Stimulated activated CD4-positive, alpha-beta T cell treated with anti-CD3 and anti-CD28 coated beads, Interleukin-1b, Interleukin-23, amount 100 ng/mL, for 24 hours (primary cell): Measurements from ENCODE around the gene C11orf98.
"Not testable (repeated sequence)": the region's sequence is repeated elsewhere in the genome, so short reads cannot be mapped to it uniquely, and the experiment has no call there.

Source experiments
- DNase-seq, 4 experiments: peaks; one replicate each; pipeline ENCODE4 v3.0.0-alpha.2; 2020; ENCODE audit warnings: low read depth in 4 of 4, low spot score in 1 of 4

The C11orf98 gene

DNA sequence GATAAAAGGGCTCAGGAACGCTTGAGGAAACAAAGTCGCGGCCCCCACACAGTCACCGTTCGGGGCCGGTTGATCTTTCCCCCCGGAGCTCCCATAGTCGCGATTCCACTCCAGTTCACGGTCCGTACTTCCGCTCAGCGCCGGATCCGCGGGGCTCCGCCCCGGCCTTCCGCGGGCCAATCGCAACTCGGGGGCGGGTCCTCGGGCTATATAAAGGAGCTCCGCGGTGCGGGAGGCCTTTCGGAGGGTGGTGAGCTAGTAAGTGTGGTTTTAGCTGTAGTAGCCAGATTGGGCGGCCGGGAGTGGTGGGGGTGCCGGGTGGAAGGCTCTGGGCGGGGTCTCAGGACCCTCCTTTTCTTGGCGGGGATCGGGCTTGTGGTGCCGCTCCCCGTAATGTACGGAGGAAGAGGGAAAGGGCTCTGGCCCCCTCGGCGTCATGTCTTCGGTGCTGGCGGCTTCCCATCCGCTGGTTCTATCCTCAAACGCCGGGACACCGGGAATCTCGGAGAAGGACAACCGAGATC is at the start of gene C11orf98, which contains the start of gene CSKMT:
Gene C11orf98, minus strand, starts transcription at position 136 of the 524 bp plus-strand sequence. Its CDS starts 41 bp downstream, at position 95.
Gene CSKMT, plus strand, starts transcription at position 238 of the 524 bp plus-strand sequence. CDS start 568 bp downstream, outside the sequence.
- peak; percentile 88 to 97 (median 94) for DNase-seq

DNA sequence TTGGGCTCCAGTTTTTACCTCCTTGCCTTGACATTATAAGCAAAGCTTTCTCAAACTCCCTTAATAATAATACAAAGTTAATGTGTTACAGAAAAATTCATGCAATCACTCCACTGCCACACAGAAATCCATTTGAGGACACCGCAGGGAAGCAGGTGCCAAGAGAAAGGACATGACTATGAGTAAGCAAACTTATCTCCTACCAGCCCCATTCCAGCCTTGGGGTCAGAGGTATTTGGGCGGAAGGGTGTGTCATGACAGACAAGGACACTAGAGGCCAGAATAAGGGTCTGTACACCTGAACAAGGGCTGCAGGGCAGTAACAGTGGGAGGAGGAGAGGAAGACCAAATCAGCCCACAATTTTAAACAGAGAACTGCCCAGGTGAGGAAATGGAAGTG is 48.3 kb upstream of the C11orf98 start:
- DNase-seq, result no peak

DNA sequence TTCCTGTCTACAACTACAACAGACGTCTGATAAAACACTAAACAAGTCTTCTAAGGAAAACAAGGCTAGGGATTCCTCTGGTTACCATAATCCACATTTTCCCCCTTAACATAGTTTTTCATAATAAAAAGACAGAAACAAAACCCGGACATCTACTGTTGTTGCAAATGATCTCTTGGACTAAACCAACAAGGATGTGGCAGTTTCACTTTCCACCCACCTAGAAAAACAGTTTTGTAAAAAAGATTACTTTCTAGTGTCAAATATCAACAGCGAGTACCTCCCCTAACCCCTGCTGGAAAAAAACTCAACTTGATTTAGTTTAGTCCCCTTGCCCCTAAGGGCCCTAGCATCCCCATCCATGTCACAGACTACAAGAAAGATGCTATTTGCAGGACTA is 47.9 kb upstream of the C11orf98 start:
- DNase-seq, result no peak

DNA sequence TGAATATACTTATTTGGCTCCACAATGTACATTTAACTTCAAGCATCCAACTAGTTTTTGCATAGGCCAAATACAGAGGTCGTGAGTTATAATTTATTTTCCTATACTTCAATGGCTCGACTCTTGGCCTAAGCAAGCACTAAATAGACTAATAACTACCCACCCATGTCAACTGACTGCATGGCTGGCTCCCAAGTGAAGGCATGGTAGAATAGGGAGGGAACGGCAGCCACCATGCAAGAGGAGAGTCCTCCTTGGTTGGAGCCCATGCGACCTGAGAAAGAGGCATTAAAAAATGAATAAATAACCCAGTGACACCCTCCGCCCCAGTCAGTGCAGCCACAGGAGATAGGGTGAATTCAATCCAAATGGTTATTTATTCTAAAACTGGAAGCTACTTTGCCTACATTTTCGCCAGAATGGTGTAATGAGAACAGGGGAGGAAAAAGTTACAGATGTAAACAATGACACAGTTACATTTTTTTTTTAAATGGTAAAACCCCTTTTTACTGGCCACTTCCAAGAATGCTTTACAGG is 47.3 kb upstream of the C11orf98 start:
- no peak for DNase-seq

DNA sequence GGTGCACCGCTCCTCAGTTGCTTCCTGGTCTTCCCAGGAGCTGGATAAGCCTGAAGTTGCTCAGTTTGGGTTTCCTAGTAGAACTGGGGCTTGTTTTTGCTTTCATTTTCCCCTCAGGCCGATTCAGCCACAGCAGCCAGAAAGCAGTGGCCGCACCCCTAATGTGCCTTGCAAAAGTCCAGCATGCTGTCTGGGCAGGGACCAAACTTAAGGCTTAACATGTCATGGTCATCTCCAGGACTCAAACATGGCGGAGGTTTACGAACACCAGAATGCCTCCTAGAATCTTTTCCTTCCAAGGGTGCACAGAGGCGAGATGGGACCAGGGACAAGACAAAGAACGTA is 45.0 kb upstream of the C11orf98 start:
- DNase-seq, result peak in 1 of 4 experiments; percentile 9

DNA sequence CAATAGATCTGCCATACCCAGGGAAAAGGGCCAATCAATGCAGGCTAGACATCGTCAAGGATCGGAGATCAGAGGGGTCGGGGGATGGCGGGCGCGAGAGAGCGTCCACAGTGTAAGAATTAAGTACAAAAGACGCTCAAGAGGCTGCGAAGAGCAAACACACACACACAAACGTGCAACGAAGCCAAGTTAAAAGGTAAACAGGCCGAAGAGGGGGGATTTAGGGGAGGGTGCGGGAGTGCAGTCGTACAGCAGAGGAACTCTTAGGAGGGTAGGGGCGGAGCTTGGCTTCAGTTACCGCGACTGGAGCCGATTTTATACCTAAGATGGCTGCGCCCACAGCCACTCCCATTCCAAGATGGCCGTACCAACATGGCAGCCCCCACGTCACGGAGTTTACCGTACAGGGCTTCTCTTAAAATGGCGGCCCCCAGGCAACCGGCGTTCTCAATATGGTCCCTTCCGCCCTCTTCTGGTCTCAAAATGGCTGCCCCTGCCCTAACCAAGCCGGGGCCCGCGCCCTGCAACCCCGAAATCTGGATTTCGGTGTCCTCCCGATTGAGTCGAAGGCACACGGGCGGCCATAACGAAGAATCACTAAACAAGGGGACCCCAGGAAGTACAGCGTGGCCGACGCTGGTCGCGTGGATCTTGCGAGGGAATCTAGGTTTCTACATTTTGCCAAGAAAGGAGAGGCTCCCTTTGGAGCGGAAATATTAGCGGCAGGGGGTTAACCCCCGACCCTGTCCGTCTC is 44.4 kb upstream of the C11orf98 start:
- DNase-seq, result peak; percentile 79 to 94 (median 88)

DNA sequence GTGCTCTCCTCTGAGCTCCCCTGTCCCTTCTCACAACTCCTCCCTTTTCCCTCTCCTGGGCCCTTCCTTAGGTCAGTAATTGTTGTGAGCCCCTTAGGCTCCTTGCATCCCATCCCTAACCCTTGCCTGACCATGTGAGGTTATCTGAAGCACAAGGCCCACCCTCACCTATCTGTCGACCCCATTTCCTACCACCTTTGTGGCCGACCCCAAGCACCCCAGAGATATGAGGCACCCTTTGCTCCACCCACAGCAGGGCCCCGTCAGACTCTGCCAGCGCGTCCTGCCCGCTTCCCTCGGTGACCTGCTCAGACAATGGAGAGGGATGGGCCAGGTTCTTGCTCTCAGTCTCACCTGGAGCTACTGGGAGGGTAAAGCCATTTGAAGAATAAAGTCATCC is 43.8 kb upstream of the C11orf98 start:
- DNase-seq, result peak in 3 of 4 experiments; percentile 18 to 37 (median 21)

DNA sequence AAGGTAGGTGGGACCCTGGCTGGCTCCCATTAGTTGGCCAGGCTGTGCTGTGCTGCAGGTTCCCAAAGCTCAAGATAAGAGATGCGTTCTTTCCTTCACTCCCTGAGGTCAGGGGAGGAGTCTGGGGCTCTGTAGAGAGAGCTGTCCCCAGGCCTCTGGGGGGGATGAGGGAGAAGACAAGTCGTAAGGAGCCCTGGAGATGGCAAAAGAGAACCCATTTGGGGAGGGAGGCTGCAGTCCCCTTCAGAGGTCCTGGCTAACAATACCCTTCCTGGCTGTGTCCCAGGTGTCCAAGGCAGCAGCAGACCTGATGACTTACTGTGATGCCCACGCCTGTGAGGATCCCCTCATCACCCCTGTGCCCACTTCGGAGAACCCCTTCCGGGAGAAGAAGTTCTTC is 43.4 kb upstream of the C11orf98 start:
- no peak for DNase-seq

DNA sequence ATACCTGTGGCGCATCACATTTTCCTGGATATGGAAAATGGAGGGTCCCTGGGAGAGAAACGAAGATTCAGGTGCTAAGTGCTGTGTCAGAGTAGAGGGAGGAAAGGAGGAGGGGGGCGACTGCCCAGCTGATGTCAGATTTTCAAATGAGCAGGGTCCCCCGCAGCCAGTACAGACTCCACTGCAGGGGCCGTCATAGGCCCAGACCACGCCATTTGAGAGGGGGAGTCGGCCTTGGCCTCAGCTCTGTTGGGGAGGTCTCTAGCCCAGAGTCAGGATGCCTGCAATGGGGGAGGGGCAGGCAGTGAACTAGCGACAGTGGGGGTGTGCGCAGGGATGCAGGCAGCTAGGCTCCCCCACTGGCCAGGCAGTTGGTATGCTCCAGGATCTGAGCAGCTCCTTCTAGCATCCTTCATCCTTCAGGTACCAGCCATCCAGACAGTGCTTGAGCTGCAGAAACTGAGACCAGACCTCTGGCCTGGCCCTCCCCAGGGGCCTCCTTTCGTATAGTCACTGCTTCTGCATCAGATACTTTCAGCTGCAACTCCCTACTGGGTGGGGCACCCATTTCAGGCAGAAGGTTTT is 42.4 kb upstream of the C11orf98 start, which contains the start of the genes BSCL2 and GNG3:
Gene BSCL2, minus strand, starts transcription at position 148 of the 585 bp plus-strand sequence. CDS start 229 bp downstream, outside the sequence.
Gene GNG3, plus strand, starts transcription at position 400 of the 585 bp plus-strand sequence. CDS start 620 bp downstream, outside the sequence.
- DNase-seq, result no peak

DNA sequence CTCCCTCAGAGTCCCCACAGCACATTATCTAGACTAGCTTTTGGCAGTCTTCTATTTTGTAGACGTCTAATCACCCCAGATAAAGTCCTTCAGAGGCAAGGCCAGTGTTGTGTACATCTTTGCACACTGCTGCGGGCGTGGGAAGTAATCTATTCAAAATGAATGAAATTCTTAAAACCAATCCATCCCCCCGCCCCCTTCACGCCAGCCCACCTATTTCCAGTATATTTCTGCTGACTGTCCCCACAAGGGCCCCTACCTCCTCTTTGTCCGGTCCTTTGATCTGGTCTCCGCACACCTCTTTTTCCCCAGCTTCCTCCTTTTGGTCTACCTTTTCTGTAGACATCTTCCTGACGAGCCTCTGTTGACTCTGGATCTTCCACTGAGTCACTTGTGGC is 41.8 kb upstream of the C11orf98 start:
- no peak for DNase-seq

DNA sequence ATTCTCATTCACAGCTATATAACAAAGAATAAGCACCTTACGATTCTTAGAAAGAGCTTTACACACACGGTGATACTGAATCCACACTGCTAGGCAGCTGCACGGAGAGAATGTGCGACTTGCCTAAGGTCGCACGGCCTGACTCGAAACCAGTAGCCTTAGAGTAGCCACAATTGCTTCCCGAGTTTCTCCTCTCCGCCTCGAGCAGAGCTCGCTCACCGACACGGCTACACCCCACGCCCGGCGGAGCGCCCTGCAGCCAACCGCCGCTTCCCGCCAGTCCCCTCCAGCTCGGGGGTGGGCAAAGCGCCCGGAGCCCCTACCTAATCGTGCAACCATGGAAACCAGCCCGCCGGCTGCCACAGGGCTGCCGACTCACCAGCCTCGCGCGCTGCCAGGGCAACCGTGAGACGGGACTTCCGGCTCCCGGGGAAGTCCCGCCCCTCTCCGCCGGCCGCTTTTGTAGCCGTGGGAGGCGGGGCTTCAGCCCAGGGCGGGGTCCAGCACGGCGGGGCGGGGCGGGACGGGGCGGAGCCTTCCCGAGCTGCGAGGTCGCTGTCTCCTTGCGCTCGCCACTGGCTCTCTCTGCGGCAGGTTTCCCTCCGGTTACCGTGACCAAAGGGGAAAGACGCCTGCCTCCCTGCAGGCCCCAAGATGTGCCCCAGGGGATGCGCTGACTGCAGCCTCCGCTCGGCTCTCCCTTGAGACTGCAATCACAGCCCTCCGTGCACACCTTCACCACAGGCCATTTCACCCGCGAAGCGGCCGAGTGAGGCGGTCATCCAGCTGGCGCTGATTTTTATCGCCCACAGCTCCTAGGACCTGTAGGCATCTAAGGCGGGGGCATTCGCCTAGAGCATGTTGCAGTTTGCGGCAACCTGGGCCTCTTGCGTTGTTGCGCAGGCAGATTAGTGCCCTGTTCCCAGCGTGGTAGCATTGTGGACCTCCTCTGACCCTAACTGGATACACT is 41.2 kb upstream of the C11orf98 start:
- DNase-seq, result peak; percentile 87 to 94 (median 90)

DNA sequence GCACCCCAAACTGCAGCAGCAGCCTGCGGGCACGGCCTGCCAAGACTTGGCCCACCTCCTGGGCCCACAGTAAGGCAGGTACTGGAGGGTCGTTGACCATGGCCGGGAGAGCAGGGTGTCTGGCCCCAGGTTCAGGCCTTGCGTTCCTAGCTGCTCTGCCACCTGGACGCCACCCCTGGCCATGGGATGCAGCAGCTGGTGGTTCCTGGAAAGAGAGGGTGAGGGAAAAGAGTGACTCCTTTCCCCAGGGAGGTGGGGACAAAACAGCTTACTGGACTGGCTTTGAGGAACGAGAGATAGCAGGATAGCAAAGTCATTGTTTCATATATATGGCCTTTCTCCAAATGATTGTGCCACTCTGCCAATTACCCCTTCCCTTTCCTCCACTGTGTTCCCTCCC is 40.4 kb upstream of the C11orf98 start:
- no peak for DNase-seq

DNA sequence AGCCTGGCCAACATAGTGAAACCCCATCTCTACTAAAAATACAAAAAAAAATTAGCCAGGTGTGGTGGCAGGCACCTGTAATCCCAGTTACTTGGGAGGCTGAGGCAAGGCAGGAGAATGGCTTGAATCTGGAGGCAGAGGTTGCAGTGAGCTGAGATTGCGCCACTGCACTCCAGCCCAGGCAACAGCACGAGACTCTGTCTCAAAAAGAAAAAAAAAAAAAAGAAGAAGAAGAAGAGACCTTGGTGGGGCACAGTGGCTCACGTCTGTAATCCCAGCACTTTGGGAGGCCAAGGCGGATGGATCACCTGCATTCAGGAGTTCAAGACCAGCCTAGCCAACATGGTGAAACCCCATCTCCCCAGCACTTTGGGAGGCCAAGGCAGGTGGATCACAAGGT is 38.9 kb upstream of the C11orf98 start:
- not testable (repeated sequence) for DNase-seq

DNA sequence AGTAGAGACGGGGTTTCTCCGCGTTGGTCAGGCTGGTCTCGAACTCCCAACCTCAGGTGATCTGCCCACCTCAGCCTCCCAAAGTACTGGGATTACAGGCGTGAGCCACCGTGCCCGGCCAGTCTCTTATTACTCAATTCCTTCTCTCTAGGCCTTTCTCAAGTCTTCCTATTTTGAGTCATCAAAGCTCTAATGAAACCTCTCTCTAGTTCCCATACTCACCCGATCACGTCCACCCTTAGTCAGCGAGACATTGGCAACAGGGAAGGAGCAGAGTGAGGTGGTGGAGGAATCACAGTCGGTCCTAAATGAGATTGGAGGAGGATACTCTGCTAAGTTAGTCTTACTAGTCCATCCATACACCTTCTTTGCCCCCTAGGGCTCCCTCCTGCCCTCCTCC is 37.2 kb upstream of the C11orf98 start:
- no peak for DNase-seq

DNA sequence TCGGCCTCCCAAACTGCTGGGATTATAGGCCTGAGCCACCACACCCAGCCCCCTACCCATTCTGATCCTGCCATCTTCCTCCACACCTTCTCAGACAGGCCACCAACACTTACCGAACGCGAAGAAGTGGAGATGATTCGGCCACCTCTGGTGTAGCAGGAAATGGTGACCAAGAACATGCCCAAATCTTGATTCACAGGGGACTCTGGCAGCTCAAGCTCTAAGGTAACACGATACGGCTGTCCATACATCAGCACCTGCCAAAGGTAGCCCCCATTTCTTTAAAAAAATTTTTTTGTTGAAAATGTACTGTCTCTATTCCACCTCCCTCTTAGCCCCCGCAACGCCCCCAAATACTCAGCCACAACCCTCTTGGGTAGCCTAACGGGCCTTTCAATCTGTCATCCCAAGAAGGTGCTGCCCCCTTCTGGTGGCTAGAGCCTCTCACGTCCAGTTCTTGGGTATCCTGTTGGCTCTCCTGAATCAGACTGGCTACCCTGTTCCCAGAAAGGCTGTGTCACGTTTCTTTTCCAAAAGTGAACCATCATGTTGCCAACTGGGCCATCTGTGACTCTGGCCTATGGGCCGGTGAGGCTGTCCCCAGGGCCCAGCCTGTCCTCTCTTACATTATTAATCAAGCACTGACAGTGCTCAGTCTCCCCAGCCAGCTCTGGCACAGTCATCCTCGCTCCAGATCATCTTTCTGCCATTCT is 29.6 kb upstream of the C11orf98 start:
- DNase-seq, result peak in 3 of 4 experiments; percentile 52 to 63 (median 62)

DNA sequence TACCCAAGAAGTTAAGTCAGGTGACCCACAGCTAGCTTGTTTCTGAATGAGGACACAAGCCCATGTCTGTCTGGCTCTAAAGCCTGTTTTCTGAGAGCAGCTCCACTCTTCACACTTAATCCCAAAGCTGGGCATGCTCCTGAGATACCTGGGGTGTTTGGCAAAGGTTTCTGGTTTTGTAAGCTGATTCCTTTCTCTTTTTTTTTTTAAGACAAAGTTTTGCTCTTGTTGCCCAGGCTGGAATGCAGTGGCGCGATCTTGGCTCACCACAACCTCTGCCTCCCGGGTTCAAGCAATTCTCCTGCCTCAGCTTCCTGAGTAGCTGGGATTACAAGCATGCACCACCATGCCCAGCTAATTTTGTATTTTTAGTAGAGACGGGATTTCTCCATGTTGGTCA is 28.6 kb upstream of the C11orf98 start:
- DNase-seq, result not testable (repeated sequence)

DNA sequence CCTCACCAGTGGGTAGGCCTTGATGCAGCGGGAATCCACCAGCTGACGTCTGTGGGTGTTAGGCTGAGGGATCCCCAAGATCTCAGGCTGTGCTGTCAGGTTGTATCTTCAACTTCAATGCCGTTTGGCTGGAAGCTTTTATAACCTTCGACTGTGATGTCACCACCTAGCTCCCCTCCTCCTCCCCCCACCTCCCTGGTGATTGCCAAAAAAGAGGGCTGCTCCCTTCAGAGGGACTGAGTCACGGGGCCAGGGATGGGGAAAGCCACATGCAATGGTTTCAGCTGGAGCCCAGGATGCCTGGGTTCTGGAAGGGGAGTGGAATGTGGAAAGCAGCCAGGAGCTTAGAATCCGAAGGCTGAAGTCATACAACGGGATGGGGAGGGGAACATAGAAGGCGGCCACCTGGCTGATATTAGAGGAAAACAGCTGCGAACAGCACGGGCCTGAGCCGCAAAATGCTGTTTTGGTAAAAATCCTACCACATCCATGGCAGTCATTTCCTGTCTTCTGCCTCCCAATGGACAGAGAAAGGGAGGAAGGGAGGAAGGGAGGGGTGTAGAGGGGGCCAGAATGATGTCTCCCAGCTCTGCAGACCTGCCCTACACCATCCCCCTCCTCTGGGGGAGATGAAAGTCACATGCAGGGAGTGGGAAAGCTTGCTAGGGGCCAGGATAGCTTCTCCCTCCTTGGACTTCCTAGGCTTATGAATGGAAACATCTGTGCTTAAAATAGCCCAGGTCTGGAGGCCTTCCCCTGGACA is 24.6 kb upstream of the C11orf98 start, which contains the start of gene LRRN4CL:
Gene LRRN4CL, minus strand, starts transcription at position 110 of the 763 bp plus-strand sequence. CDS start 1,022 bp downstream, outside the sequence.
- no peak for DNase-seq

DNA sequence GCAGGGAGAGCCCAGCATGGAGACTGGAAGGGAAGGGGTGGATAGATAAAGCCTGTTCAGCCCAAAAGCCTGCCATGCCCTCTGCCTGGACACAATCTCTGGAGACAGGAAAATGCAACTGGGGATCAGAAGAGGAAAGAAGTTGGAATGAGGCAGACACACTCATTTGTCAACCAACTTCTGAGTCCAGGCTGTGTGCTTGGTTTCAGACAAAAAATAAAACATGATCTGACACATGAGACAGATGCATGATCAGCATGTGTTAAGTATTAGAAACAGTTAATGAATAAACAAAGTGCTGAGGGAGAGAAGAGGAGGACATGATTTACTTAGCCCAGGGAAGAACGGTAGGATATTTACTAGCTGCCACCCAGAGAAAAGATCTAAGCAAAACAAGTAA is 23.5 kb upstream of the C11orf98 start:
- no peak for DNase-seq
